GM23338 (cell line): ENCODE results near the gene PCGF3.

Experiments used
- CREB1 ChIP-seq: fragments of 250-450 bp; sonication (Bioruptor Pico); IDR thresholded peaks from 2 replicates; pipeline ENCODE4 v1.5.0; 2020; ENCODE audit warnings: low read depth, mild to moderate bottlenecking, moderate library complexity
- CTCF ChIP-seq, 2 experiments: fragments of 200-600 bp in 1 of 2; sonication (generic) in 1 of 2; conservative IDR thresholded peaks; 2 replicates each; pipeline versions ENCODE4 v1.5.1 to v1.6.1; 2016 to 2017; ENCODE audit warnings: antibody characterized with exemption in 2 of 2, low read depth in 2 of 2, mild to moderate bottlenecking in 2 of 2, moderate library complexity in 1 of 2
- ETS1 ChIP-seq: IDR thresholded peaks from 2 replicates; pipeline ENCODE4 v1.6.1; 2016; ENCODE audit warnings: antibody characterized with exemption
- EZH2 ChIP-seq: fragments of 200-600 bp; sonication (generic); IDR thresholded peaks from one replicate; pipeline ENCODE4 v1.8.0; 2017; ENCODE audit warnings: antibody characterized with exemption, mild to moderate bottlenecking, low read depth; ENCODE audit not compliant: unreplicated experiment
- EZH2phosphoT487 ChIP-seq: fragments of 200-600 bp; sonication (generic); IDR thresholded peaks from one replicate; pipeline ENCODE4 v1.8.1; 2018; ENCODE audit warnings: antibody characterized with exemption; ENCODE audit not compliant: unreplicated experiment
- JUNB ChIP-seq: IDR thresholded peaks from one replicate; pipeline ENCODE4 v1.6.1; 2016; ENCODE audit warnings: antibody characterized with exemption; ENCODE audit not compliant: unreplicated experiment
- NANOG ChIP-seq: IDR thresholded peaks from 2 replicates; pipeline ENCODE4 v1.6.1; 2016; ENCODE audit warnings: antibody characterized with exemption, borderline replicate concordance
- POLR2AphosphoS5 ChIP-seq: IDR thresholded peaks from 2 replicates; pipeline ENCODE4 v1.6.1; 2016; ENCODE audit warnings: antibody characterized with exemption, low read depth
- REST ChIP-seq: IDR thresholded peaks from one replicate; pipeline ENCODE4 v1.6.1; 2018; ENCODE audit warnings: antibody characterized with exemption; ENCODE audit not compliant: unreplicated experiment
- STAT1 ChIP-seq: IDR thresholded peaks from one replicate; pipeline ENCODE4 v1.6.1; 2016; ENCODE audit warnings: antibody characterized with exemption; ENCODE audit not compliant: unreplicated experiment
- ZNF331 ChIP-seq: fragments of 250-450 bp; sonication (Bioruptor Pico); IDR thresholded peaks from 2 replicates; pipeline ENCODE4 v1.5.0; 2020; ENCODE audit warnings: low read depth, mild to moderate bottlenecking, moderate library complexity
- ZNF462 ChIP-seq: fragments of 250-450 bp; sonication (Bioruptor Pico); IDR thresholded peaks from 2 replicates; pipeline ENCODE4 v1.5.0; 2020; ENCODE audit warnings: mild to moderate bottlenecking, moderate library complexity

- TF ChIP-seq ETS1 (no peak), POLR2AphosphoS5 (no peak), CTCF (conservative IDR thresholded peaks at IDR 0.05; ENCODE audit: low read depth in 2 of 2) (no peak), REST (no peak), JUNB (no peak), EZH2 (no peak), CREB1 (CRISPR knock-in tag) (no peak), EZH2phosphoT487 (no peak), NANOG (no peak), STAT1 (no peak), ZNF331 (CRISPR knock-in tag) (no peak), ZNF462 (CRISPR knock-in tag) (no peak)
Observed at GRCh38 chr4:773214-773613, 67.6 kb downstream of the PCGF3 start.
